Ovary (tissue), 3 donors: ENCODE data around the gene NBEA.

ENCODE experiments used
- EP300 ChIP-seq: sonication (generic); formaldehyde crosslinking; IDR thresholded peaks from one replicate; pipeline ENCODE4 v1.6.1; 2017; ENCODE audit warnings: antibody characterized with exemption
- POLR2A ChIP-seq: fragments of 450-650 bp; IDR thresholded peaks from one replicate; pipeline ENCODE4 v1.6.1; 2017; ENCODE audit warnings: antibody characterized with exemption, mild to moderate bottlenecking, moderate library complexity
- TF ChIP-seq, protein P1 (sequence below), 3 donors: fragments of 450-650 bp in 2 of 3; fragments of 200-600 bp in 1 of 3; IDR thresholded peaks; one replicate each; pipeline versions ENCODE4 v1.5.1 to v1.8.0; 2016 to 2022; ENCODE audit warnings: antibody characterized with exemption in 3 of 3, mild to moderate bottlenecking in 1 of 3
- donor health status: DM: no; HTN: no; CAD: no.

DNA sequence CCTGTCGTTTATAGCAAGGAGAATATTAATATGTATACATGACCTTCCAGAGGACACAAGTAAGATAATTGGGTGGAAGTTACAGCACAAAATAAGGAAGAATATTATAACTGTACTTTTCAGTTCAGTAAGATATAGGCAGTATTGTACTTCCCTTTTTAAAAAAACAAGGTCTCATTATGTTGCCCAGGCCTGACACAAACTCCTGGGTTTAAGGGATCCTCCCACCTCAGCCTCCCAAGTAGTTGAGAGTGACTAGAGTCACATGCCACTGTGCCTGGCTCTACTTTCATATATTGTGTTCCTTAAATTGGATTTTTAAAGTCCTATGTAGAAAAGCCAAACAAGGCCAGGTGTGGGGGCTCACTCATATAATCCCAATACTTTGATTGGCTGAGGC lies 553.9 kb downstream of the NBEA start:
- no peak for TF ChIP-seq POLR2A
- TF ChIP-seq, protein P1, sequence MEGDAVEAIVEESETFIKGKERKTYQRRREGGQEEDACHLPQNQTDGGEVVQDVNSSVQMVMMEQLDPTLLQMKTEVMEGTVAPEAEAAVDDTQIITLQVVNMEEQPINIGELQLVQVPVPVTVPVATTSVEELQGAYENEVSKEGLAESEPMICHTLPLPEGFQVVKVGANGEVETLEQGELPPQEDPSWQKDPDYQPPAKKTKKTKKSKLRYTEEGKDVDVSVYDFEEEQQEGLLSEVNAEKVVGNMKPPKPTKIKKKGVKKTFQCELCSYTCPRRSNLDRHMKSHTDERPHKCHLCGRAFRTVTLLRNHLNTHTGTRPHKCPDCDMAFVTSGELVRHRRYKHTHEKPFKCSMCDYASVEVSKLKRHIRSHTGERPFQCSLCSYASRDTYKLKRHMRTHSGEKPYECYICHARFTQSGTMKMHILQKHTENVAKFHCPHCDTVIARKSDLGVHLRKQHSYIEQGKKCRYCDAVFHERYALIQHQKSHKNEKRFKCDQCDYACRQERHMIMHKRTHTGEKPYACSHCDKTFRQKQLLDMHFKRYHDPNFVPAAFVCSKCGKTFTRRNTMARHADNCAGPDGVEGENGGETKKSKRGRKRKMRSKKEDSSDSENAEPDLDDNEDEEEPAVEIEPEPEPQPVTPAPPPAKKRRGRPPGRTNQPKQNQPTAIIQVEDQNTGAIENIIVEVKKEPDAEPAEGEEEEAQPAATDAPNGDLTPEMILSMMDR (IDR thresholded peaks at IDR 0.05): no peak
- TF ChIP-seq EP300: no peak
